ENCODE data around the gene APPL2. TPM values are rescaled to one million over a fixed set of nuclear protein-coding genes. Genes with fewer than 3 reads are reported as not detected.
"Not testable (repeated sequence)": the region's sequence is repeated elsewhere in the genome, so short reads cannot be mapped to it uniquely, and the experiment has no call there.

The APPL2 gene
- total RNA-seq, 1 donor from 2014 or later = 17.7 TPM

DNA sequence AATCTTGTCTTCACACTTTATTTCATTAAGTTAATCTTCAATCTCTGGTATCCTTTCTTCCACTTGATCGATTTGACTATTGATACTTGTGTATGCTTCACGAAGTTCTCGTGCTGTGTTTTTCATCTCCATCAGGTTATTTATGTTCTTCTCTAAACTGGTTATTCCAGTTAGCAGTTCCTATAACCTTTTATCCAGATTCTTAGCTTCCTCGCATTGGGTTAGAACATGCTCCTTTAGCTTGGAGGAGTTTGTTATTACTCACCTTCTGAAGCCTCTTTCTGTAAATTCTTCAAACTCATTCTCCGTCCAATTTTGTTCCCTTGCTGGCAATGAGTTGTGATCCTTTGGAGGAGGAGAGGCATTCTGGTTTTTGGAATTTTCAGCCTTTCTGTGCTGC, 52.0 kb downstream of the APPL2 start:
- H3K9me3 Mint-ChIP-seq (ENCODE audit: unreplicated experiment) = peaks cover 20% of the 10 kb centered on the region
- DNase-seq (ENCODE audit: low read depth); H3K4me3 Mint-ChIP-seq (ENCODE audit: unreplicated experiment); H3K4me2 ChIP-seq (ENCODE audit: low read length); H3K27ac Mint-ChIP-seq (ENCODE audit: unreplicated experiment); FAIRE-seq; H3K27ac ChIP-seq (ENCODE audit: low read depth, low read length); H4K20me1 ChIP-seq (ENCODE audit: insufficient read depth, low read length); H3K4me3 ChIP-seq (ENCODE audit: insufficient read depth, low read depth, low read length); H3K4me1 ChIP-seq (ENCODE audit: insufficient read depth, low read length); H3K79me2 ChIP-seq (ENCODE audit: insufficient read depth, low read length); H3K27me3 ChIP-seq (ENCODE audit: insufficient read depth, low read length); H3K27me3 Mint-ChIP-seq (ENCODE audit: low read depth, unreplicated experiment); H3K9me3 ChIP-seq (ENCODE audit: insufficient read depth, low read depth, low read length); H3K9ac ChIP-seq (ENCODE audit: low read length); H3K4me1 Mint-ChIP-seq (ENCODE audit: low read depth, unreplicated experiment); H2AFZ ChIP-seq (ENCODE audit: low read depth, low read length): not testable (repeated sequence)
- peaks cover 56% of the 10 kb centered on the region for H3K36me3 Mint-ChIP-seq (ENCODE audit: low read depth, unreplicated experiment)
- peaks cover 31% of the 10 kb centered on the region for H3K36me3 ChIP-seq (ENCODE audit: insufficient read depth, low read length)

DNA sequence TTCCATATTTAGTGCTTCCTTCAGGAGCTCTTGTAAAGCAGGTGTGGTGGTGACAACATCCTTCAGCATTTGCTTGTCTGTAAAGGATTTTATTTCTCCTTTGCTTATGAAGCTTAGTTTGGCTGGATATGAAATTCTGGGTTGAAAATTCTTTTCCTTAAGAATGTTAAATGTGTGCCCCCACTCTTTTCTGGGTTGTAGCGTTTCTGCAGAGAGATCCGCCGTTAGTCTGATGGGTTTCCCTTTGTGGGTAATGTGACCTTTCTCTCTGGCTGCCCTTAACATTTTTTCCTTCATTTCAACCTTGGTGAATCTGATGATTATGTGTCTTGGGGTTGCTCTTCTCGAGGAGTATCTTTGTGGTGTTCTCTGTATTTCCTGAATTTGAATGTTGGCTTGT, 52.6 kb downstream of the APPL2 start:
- not testable (repeated sequence) for H3K27ac Mint-ChIP-seq (ENCODE audit: unreplicated experiment); H3K4me1 Mint-ChIP-seq (ENCODE audit: low read depth, unreplicated experiment); FAIRE-seq; H3K4me1 ChIP-seq (ENCODE audit: insufficient read depth, low read length); H3K27me3 Mint-ChIP-seq (ENCODE audit: low read depth, unreplicated experiment); H3K27me3 ChIP-seq (ENCODE audit: insufficient read depth, low read length); H3K9ac ChIP-seq (ENCODE audit: low read length); H3K9me3 ChIP-seq (ENCODE audit: insufficient read depth, low read depth, low read length); H2AFZ ChIP-seq (ENCODE audit: low read depth, low read length); H4K20me1 ChIP-seq (ENCODE audit: insufficient read depth, low read length); DNase-seq (ENCODE audit: low read depth); H3K27ac ChIP-seq (ENCODE audit: low read depth, low read length); H3K4me2 ChIP-seq (ENCODE audit: low read length); H3K4me3 ChIP-seq (ENCODE audit: insufficient read depth, low read depth, low read length); H3K79me2 ChIP-seq (ENCODE audit: insufficient read depth, low read length); H3K4me3 Mint-ChIP-seq (ENCODE audit: unreplicated experiment)
- Mint-ChIP-seq H3K36me3 (ENCODE audit: low read depth, unreplicated experiment) (peaks cover 57% of the 10 kb centered on the region), H3K9me3 (ENCODE audit: unreplicated experiment) (peaks cover 20% of the 10 kb centered on the region)
- H3K36me3 ChIP-seq (ENCODE audit: insufficient read depth, low read length) = peaks cover 26% of the 10 kb centered on the region

DNA sequence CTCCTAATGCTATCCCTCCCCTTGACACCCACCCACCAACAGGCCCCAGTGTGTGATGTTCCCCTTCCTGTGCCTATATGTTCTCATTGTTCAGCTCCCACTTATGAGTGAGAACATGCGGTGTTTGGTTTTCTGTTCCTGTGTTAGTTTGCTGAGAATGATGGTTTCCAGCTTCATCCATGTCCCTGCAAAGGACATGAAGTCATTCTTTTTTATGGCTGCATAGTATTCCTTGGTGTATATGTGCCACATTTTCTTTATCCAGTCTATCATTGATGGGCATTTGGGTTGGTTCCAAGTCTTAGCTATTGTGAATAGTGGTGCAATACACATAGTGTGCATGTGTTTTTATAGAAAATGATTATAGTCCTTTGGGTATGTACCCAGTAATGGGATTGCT, 56.9 kb downstream of the APPL2 start:
- not testable (repeated sequence) for H3K27me3 Mint-ChIP-seq (ENCODE audit: low read depth, unreplicated experiment)

GRCh38 chr12:105177208-105177607, 58.8 kb downstream of the APPL2 start:
- Histone ChIP-seq H2AFZ (ENCODE audit: low read depth, low read length) (no peak overlapping the region), H3K27me3 (ENCODE audit: insufficient read depth, low read length) (no peaks in the 10 kb centered on the region), H3K4me1 (ENCODE audit: insufficient read depth, low read length) (no peaks in the 10 kb centered on the region), H4K20me1 (ENCODE audit: insufficient read depth, low read length) (peaks cover 3% of the 10 kb centered on the region), H3K4me2 (ENCODE audit: low read length) (no peak overlapping the region), H3K36me3 (ENCODE audit: insufficient read depth, low read length) (peaks cover 30% of the 10 kb centered on the region), H3K27ac (ENCODE audit: low read depth, low read length) (no peak overlapping the region), H3K4me3 (ENCODE audit: insufficient read depth, low read depth, low read length) (no peak overlapping the region), H3K9ac (ENCODE audit: low read length) (no peak overlapping the region), H3K79me2 (ENCODE audit: insufficient read depth, low read length) (no peaks in the 10 kb centered on the region), H3K9me3 (ENCODE audit: insufficient read depth, low read depth, low read length) (no peaks in the 10 kb centered on the region)
- FAIRE-seq (no peak), DNase-seq (ENCODE audit: low read depth) (no peak)
- Mint-ChIP-seq H3K4me3 (ENCODE audit: unreplicated experiment) (no peak overlapping the region), H3K27me3 (ENCODE audit: low read depth, unreplicated experiment) (no peaks in the 10 kb centered on the region), H3K36me3 (ENCODE audit: low read depth, unreplicated experiment) (peaks cover 33% of the 10 kb centered on the region), H3K9me3 (ENCODE audit: unreplicated experiment) (peaks cover 7% of the 10 kb centered on the region), H3K4me1 (ENCODE audit: low read depth, unreplicated experiment) (no peaks in the 10 kb centered on the region), H3K27ac (ENCODE audit: unreplicated experiment) (no peak overlapping the region)
- no peak for TF ChIP-seq EZH2 (IDR thresholded peaks at IDR 0.05; ENCODE audit: insufficient read depth, low read length)
- TF ChIP-seq CTCF (IDR thresholded peaks at IDR 0.05; ENCODE audit: insufficient read depth, low read depth, low read length) = no peak

More for the DNA sequence above, 56.9 kb downstream of the APPL2 start:
- not testable (repeated sequence) for H4K20me1 ChIP-seq (ENCODE audit: insufficient read depth, low read length); H3K4me1 ChIP-seq (ENCODE audit: insufficient read depth, low read length); H2AFZ ChIP-seq (ENCODE audit: low read depth, low read length); H3K79me2 ChIP-seq (ENCODE audit: insufficient read depth, low read length); H3K9ac ChIP-seq (ENCODE audit: low read length); H3K4me2 ChIP-seq (ENCODE audit: low read length); H3K4me3 Mint-ChIP-seq (ENCODE audit: unreplicated experiment); FAIRE-seq; DNase-seq (ENCODE audit: low read depth); H3K27ac ChIP-seq (ENCODE audit: low read depth, low read length); H3K9me3 ChIP-seq (ENCODE audit: insufficient read depth, low read depth, low read length); H3K4me3 ChIP-seq (ENCODE audit: insufficient read depth, low read depth, low read length); H3K27me3 ChIP-seq (ENCODE audit: insufficient read depth, low read length); H3K27ac Mint-ChIP-seq (ENCODE audit: unreplicated experiment); H3K4me1 Mint-ChIP-seq (ENCODE audit: low read depth, unreplicated experiment)
- peaks cover 20% of the 10 kb centered on the region for H3K9me3 Mint-ChIP-seq (ENCODE audit: unreplicated experiment)
- peaks cover 45% of the 10 kb centered on the region for H3K36me3 Mint-ChIP-seq (ENCODE audit: low read depth, unreplicated experiment)
- peaks cover 25% of the 10 kb centered on the region for H3K36me3 ChIP-seq (ENCODE audit: insufficient read depth, low read length)
